HG02885 (cell line): ENCODE measurements around the gene FAM217A.
"Not testable (repeated sequence)": the region's sequence is repeated elsewhere in the genome, so short reads cannot be mapped to it uniquely, and the experiment has no call there.

Source experiments
- ATAC-seq: cut with Tn5 transposase; IDR thresholded peaks from one replicate; pipeline ENCODE4 v1.9.1; 2021; ENCODE audit warnings: mild to moderate bottlenecking; ENCODE audit not compliant: unreplicated experiment, poor library complexity

The FAM217A gene, protein sequence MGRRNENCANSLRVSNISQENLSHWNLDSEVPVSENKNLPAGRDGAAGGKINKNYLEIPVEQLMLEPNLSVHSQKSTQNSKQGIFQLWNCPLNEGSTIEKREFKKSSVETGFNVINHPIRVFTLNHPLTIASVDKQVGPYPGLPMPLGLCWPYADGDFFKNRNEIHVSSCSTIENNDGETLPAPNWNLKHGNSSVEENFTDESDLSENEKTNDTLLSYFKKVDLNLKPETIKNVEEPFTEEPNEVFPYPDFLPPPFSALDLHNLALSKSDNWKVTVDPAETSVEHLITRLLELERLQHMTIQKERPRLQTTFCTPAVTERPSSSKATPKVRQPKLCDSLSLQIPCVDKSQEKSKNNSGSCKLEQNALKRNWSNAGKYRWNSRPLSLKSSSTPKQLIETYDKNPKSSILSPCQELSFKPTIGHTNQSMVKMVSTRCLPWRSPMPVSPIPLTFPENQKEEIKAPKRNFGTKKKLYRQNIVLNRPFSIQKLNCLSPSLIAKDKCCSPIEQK

DNA sequence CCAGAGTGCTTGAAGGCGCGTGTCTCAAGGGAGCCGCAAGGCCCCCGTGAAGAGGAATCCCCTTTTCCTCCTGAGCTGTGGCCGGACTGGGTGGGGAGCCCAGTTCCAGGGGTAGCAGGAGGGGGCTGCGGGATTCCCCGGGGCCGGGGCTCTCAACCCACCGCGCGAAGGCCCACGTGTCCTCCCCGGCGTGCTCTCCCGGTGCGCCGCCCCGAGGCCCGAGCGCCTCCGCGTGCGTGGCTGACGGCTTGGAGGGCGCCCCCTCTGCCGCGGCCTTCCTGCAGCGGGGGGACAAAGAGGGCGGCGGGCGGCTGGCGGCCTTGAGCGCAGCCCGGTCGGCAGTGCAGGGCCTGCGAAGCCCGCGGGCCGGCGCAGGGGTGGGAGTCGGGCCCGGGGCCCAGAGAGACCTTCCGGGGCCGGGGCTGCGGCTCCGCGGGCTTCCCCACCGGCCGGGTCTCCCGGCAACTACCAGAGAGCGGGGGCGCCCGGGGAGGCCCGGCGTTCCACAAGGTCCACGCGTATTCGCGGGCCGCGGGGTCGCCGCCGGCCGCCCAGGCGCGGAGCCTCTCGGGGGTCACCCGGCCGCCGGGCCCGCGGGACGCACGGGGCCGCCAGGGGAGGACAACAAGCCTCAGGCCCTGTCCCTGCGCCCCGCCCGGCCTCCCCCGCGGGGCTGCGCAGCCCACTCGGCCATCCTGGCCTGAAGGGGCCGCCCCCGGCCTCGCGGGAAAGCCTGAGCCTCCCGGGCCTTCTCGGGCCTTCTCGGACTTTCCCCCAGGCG, at the start of gene FAM217A:
FAM217A (minus strand) TSS at position 447 of the 781 bp plus-strand sequence. CDS start 1,723 bp downstream, outside the sequence.
- ATAC-seq: no peak

DNA sequence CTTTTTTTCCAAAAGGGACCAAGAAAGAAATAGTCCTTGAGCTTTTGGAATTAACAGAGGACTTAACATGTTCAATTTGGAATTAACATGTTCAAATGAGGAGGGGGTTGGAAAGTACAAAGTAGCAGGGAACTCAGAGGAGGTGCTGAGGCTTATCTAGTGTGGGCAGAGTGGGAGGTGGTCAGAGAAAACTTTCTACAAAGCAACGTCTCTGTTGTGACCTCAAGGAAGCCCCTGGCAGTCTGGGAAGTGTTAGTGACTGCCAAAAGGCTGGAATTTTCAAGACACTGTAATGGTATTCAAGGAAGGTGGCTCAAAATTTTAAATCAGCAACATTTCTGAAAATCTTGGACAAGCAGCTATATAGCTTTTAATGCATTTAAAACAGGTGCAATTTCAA, 49.1 kb upstream of the FAM217A start:
- ATAC-seq: no peak

DNA sequence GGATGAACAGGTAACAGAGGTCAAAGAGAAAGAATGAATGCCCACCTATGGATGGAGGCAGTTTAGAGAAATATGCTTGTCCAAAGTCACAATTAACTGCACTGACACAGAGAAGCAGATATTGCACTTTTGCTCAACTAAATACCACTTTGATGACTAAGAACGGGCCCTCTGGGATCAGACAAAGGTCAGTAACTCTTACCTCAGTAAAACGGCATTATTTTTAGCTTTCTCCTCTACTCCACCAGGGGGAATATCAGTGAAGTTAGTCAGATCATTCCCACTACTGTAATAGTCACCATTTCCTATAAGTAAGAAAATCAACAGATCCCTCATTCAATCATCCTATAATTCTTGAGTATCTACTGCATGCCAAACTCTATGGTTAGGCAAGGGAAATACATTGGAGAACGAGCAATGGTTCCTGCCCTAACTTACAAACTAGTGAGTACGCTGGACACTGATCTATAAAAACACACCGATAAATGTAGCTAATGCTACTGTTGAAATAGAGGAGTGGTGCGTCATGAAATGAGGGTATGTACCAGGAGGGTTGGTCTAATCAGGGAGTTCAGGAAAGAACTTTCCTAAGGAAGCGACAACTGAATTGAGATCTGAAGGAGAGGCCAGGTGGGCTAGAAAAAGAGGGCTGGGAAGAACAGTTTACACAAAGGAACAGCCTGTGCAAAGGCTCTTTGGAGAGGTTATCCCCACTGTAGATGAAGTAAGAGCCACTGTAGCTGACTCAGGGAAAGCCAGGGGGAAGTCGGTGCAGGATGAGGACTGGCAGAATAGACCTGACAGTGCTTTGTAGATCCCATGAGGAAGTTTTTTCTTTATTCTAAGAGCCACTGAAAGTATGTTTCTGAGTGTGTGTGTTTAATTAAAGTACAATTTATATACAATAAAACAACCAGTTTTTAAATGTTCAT, 47.3 kb upstream of the FAM217A start:
- ATAC-seq: no peak

DNA sequence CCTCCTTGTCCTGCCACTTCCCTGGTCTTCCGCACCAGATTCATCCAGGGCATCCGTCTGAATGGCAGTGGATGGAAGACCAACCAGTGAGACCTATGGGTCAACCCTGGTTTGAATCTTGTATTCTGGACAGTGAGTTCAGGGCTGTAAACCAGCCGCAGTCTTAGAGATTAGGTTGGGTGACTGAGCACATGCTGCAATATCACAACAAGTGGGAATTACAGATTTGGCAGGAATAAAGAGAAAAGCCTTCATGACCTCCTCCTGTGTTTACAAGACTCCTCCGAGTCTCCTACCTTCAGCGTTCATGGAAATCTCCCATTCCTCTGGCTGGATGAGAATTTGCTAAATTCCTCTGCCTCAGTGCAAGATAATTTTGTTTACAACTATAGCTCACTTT, 46.6 kb upstream of the FAM217A start:
- ATAC-seq: no peak

- ATAC-seq: no peak
Measured at GRCh38 chr6:4124351-4124750, 45.4 kb upstream of the FAM217A start.

DNA sequence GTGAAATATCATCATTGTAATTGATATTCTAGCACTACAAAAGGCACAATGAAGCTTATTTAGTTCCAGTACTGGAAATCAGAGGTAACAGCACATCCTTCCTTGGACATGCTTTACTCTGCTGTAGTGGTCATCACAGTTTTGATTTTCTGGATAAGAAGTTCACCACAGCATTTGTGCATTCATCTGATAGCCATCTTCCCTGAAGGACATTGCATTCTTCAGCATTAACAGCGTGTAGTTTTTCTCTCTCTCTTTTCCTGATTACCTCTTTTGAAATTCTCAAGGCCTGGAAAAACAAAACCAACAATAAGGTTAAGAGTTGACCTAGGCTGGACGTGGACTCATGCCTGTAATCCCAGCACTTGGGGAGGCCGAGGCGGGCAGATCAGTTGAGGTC, 36.8 kb upstream of the FAM217A start:
- no peak for ATAC-seq

GRCh38 chr6:4114123-4114522, 35.2 kb upstream of the FAM217A start:
- ATAC-seq: no peak

- ATAC-seq: no peak
Measured at GRCh38 chr6:4113649-4114048, 34.7 kb upstream of the FAM217A start.

DNA sequence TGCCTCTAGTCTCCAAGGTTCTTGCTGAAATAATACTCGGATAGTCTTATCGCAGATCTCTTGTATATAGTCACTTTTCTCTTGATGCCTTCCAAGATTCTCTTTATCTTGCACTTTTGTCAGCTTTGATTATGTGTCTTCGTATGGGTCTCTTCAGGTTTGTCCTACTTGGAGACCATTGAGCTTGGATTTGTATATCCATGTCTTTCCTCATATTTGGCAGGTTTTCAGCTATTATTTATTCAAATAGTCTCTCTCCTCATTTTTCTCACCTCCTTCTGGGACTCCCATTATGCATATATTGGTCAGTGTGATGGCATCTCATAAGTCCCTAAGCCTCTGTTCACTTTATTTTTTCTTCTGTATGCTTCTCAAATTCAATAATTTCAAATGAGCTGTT, 33.4 kb upstream of the FAM217A start:
- ATAC-seq: no peak

DNA sequence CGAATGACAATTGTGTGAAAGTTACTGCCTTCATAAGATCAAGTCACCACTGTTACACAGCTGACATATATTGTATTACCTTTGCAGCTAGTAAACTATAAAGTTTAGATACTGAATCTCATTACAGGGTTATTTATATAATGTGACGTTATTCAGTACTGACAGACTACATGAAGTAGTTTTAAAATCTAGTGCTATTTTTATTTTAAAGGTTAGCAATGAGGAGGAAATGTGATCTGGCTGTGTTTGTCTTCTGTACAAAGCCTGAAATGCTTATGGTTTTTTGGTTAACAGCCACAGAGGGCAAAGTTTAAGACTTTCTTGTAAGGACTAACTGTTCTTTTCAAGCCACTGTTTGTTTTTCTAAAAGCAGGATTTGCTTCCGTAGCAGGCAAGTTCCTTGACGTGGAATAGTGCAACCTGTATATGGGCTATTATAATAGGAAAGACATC, 30.5 kb upstream of the FAM217A start:
- not testable (repeated sequence) for ATAC-seq

DNA sequence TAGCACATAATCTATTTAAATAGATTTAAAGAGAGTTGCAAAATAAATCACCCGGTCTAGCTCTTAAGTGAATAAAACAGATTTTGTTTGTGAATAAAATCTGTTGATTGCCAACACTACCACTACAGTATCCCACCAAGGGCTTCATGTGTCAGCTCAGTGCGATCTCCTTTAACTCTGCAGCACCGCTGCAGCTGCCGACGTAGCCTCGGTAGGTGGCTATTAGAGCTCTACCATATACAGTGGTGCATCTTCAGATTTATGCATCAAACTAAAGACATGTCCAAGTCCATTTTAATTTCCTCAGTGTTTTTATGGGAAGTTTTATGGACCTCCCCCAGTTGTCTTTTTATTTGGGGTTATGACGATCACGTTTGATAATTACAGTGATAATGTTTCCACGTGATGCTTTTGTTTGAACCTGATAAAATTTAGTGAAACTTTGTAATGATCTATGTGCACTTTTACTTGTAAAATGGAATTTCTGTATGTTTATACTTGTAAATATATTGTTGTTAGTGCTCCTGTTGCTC, 29.7 kb upstream of the FAM217A start:
- ATAC-seq: no peak

DNA sequence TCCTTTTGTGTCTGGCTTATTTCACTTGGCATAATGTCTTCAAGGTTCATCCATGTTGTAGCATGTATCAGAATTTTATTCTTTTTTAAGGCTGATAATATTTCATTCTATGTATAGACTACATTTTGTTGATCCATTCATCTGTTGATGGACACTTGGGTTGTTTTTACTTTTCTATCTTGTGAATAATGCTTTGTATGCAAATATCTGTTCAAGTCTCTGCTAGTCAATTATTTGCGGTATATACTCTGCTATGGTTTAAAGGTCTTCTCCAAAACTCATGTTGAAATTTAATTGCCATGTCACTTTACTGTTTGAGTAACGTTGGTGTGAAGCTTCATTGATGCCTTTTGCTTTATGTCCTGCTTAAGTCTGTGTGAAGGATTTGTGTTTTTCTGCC, 28.9 kb upstream of the FAM217A start:
- no peak for ATAC-seq

GRCh38 chr6:4105980-4106536, 27.1 kb upstream of the FAM217A start:
- no peak for ATAC-seq

DNA sequence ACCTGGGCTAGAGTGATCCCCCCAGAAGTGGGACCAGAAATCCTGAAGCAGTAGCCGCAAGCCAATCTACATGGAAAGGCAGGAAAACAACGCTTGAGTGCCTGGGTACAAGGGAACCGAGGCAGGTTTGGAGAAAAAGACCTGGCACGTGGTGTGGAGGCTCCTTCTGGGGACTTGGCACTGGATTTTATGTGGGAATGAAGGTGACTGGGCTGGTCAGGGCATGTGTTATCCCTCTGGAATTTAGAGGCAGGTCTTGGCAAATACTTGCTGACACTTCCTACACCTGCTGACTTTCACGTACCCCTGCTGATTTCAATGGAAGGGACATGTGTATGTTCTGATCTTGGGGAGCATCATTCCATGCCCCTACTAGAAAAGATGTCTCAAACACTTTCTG, 25.0 kb upstream of the FAM217A start:
- no peak for ATAC-seq

GRCh38 chr6:4102687-4103244, 23.8 kb upstream of the FAM217A start:
- no peak for ATAC-seq

DNA sequence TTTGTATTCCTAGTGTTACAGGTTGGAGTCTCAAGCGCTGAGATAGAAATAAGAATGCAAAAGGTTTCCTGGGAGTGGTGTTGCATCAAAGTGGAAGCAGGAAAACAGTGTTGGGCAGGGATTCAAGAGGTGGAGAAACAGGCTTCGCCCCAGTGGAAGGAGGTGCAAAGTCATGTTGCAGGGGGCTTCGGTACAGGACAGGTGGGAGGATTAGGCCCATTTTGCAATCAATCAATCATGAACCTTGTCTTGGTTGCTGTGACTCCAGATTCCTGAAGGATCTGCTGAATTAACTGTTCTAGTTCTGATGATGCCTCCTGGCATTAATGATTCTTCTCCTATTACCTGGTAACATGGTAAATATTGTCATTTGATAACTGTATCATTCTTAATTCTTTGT, 22.4 kb upstream of the FAM217A start:
- no peak for ATAC-seq

GRCh38 chr6:4100655-4101054, 21.7 kb upstream of the FAM217A start:
- no peak for ATAC-seq

DNA sequence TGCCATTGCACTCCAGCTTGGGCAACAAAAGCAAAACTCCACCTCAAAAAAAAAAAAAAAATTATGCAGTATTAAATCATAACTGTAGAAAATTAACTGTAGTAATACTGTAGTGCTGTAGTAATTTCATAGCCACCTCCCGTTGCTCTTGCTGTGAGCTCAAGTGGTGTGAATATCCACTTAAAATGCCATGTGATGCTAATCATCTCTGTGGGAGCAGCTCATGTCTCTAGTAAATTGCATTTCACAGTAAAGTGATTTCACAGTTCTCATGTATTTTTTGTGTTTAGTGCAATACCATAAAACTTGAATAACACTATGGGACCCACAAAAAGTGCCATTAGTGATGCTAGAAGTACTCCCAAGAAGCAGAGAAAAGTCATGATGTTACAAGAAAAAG, 14.4 kb upstream of the FAM217A start:
- no peak for ATAC-seq

DNA sequence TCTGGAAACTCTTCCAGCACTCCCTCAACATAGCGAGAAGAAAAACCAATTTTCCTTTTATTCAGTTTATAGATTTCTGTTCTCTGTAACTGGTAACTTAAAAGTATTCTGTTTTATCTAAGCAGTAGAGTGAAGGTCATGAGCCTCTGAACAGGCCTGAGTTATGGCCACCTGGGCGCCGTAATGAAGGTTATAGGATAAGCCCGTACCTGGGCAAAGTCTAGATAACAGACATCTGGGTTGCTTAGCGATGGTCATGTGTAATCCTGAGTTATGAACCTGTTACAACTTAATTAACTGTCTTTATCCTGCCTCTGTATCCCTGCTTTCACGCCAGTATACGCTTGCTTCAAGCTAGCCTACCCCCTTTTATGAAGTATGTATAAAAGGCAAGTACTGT, 13.0 kb upstream of the FAM217A start:
- ATAC-seq: no peak
